Gastrocnemius medialis (tissue), 4 donors: ENCODE results near the gene COMMD7. TPM values are rescaled to one million over a fixed set of nuclear protein-coding genes. Genes with fewer than 3 reads are reported as not detected.

Experiments
- ATAC-seq, 2 donors: fragments of 150-250 bp; one replicate each; pipeline ENCODE4 v1.9.1; 2016
- DNase-seq, 2 donors: peaks; one replicate each; pipeline ENCODE4 v3.0.0-alpha.2; 2019
- H3K27ac ChIP-seq, 4 donors: fragments of 200-600 bp; sonication (generic); 1 replicate in 1 of 4; 2 replicates in 3 of 4; pipeline ENCODE4 v1.5.1; 2016 to 2018; ENCODE audit warnings: mild to moderate bottlenecking in 2 of 4, moderate library complexity in 1 of 4
- H3K27me3 ChIP-seq, 3 donors: fragments of 200-600 bp; sonication (generic) in 2 of 3; 1 replicate in 1 of 3; 2 replicates in 2 of 3; pipeline versions ENCODE4 v1.5.1 to v1.6.0; 2016 to 2019; ENCODE audit warnings: mild to moderate bottlenecking in 1 of 3, moderate library complexity in 1 of 3
- H3K36me3 ChIP-seq, 2 donors: fragments of 200-600 bp; sonication (generic) in 1 of 2; one replicate each; pipeline ENCODE4 v1.5.1; 2017 to 2018
- H3K4me1 ChIP-seq, 2 donors: fragments of 200-600 bp; sonication (generic) in 1 of 2; one replicate each; pipeline ENCODE4 v1.5.1; 2016 to 2017; ENCODE audit warnings: mild to moderate bottlenecking in 2 of 2
- H3K4me3 ChIP-seq, 4 donors: fragments of 200-600 bp; sonication (generic) in 3 of 4; 1 replicate in 1 of 4; 2 replicates in 3 of 4; pipeline ENCODE4 v1.5.1; 2016 to 2019; ENCODE audit warnings: mild to moderate bottlenecking in 2 of 4
- H3K9me3 ChIP-seq, 3 donors: fragments of 200-600 bp; sonication (generic) in 2 of 3; 1 replicate in 1 of 3; 2 replicates in 2 of 3; pipeline ENCODE4 v1.5.1; 2016 to 2019
- CTCF ChIP-seq, 5 experiments: fragments of 450-650 bp in 3 of 5; fragments of 200-600 bp in 2 of 5; sonication (generic) in 2 of 5; IDR thresholded peaks in 4 of 5; conservative IDR thresholded peaks in 1 of 5; 1 replicate in 4 of 5; 2 replicates in 1 of 5; pipeline ENCODE4 v1.5.1; 2016 to 2019; ENCODE audit warnings: antibody characterized with exemption in 5 of 5, mild to moderate bottlenecking in 3 of 5, moderate library complexity in 3 of 5
- POLR2A ChIP-seq, 2 donors: fragments of 450-650 bp; IDR thresholded peaks; one replicate each; pipeline ENCODE4 v1.6.1; 2017; ENCODE audit warnings: antibody characterized with exemption in 2 of 2, mild to moderate bottlenecking in 2 of 2, moderate library complexity in 2 of 2
- in situ Hi-C, 4 donors: fragments of 200-750 bp; cut with MboI; loops; one replicate each; pipeline versions ENCODE4 v1.15.0 to v1.8.0; 2017; ENCODE audit warnings: low sequenced_read_pairs in 4 of 4
- intact Hi-C: fragments of 100-400 bp; cut with DNase I; formaldehyde crosslinking; loops from one replicate; pipeline ENCODE4 v1.15.1; 2023; ENCODE audit warnings: low total_unique reads
- total RNA-seq, 4 donors: library from RNA; depleted of rRNA; stranded (reverse); fragments of >200 nt; gene quantifications; one replicate each; pipeline versions ENCODE4 v1.1.0 to v1.2.3, GENCODE V29; 2016

Gene COMMD7
- total RNA-seq, 4 donors from 2014 or later: 12.2 to 22.6 (median 15.8) TPM

DNA sequence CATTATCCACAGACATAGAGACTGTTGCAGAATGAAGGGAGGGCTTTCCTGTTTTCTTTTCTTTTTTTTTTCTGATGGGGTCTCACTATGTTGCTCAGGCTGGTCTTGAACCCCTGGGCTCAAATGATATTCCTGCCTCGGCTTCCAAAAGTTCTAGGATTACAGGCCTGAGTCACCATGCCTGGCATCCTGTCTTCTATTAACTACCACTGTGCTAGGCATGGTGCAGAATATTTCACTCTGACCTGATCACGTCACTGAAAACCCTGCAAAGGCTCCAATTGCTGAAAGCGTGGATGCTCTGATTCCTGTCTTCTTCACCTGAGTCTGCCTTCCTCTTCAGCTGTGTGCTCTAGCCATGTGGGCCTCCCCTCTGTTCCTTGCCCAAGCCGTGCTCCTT is 10.5 kb upstream of the COMMD7 start:
- Histone ChIP-seq H3K27ac (no peak overlapping the region), H3K36me3 (no peaks in the 10 kb centered on the region), H3K9me3 (no peaks in the 10 kb centered on the region), H3K27me3 (no peaks in the 10 kb centered on the region), H3K4me1 (no peaks in the 10 kb centered on the region), H3K4me3 (no peak overlapping the region)
- DNase-seq: no peak
- no peak for TF ChIP-seq CTCF (IDR thresholded peaks at IDR 0.05 in 4 of 5, conservative IDR thresholded peaks at IDR 0.05 in 1 of 5)
- TF ChIP-seq POLR2A (IDR thresholded peaks at IDR 0.05): no peak
- ATAC-seq: no peak
- intact Hi-C loops (no loop called here), in situ Hi-C loops (no loop called here)

DNA sequence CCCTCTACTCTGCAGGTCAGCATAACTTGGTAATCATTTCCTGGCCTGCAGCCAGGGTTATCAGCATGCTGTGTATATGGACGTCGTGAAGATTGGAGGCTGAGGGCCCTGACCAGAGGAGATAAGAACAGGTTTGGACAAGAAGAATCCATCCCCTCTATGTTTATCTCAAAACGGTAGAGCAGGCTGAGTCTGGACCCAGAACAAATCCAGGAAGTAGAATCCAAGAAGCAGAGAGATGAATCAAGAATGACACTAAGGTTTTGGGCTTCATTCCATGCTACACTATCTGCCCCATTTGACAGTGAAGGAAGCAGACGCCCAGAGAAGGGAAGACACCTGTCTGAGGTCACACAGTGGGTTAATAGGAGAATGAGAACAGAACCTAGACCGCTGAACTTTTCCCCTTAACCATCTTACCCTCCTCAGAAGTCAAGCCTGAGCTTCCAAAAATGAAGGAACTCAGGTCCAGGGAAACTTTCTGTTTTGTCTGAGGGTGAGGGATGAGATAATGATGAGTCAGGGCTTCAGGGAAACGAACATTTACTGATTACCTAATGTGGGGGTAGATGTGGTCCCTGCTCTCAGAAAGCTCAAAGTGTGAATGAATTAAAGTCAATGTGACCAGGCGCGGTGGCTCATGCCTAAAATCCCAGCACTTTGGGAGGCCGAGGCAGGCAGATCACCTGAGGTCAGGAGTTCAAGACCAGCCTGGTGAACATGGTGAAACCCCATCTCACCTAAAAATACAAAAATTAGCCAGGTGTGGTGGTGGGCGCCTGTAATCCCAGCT is 9.4 kb upstream of the COMMD7 start:
- intact Hi-C loops (no loop called here), in situ Hi-C loops (no loop called here)
- Histone ChIP-seq H3K4me1 (no peaks in the 10 kb centered on the region), H3K36me3 (no peaks in the 10 kb centered on the region), H3K27ac (no peak overlapping the region), H3K9me3 (no peaks in the 10 kb centered on the region), H3K27me3 (no peaks in the 10 kb centered on the region), H3K4me3 (no peak overlapping the region)
- DNase-seq (no peak), ATAC-seq (no peak)
- TF ChIP-seq POLR2A (IDR thresholded peaks at IDR 0.05) (no peak), CTCF (IDR thresholded peaks at IDR 0.05 in 4 of 5, conservative IDR thresholded peaks at IDR 0.05 in 1 of 5) (no peak)

- no peak for ATAC-seq
- TF ChIP-seq CTCF (IDR thresholded peaks at IDR 0.05 in 4 of 5, conservative IDR thresholded peaks at IDR 0.05 in 1 of 5): no peak
- no peak for TF ChIP-seq POLR2A (IDR thresholded peaks at IDR 0.05)
- Histone ChIP-seq H3K27me3 (no peaks in the 10 kb centered on the region), H3K36me3 (no peaks in the 10 kb centered on the region), H3K4me1 (no peaks in the 10 kb centered on the region), H3K4me3 (no peak overlapping the region), H3K9me3 (no peaks in the 10 kb centered on the region), H3K27ac (no peak overlapping the region)
- intact Hi-C loops (no loop called here), in situ Hi-C loops (no loop called here)
- no peak for DNase-seq
Measured at GRCh38 chr20:32751702-32752457, 8.6 kb upstream of the COMMD7 start.

DNA sequence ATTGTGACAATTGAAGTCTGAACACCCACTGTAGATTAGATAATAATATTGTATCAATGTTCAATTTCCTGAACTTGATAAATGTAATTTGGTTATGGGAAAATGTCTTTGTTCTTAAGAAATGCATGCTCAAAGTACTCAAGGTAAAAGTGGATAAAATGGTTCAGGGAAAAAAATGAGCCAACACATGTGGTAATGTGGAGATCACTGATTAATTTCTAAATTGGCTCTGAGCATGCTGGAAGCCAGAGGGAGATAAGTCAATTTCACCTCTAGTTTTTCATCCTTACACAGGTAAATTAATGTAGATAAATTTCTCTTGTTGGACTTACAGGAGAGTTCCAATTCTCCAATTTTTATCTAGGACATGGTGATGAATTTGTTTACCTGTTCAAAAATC is 8.0 kb upstream of the COMMD7 start:
- TF ChIP-seq POLR2A (IDR thresholded peaks at IDR 0.05): no peak
- no peak for TF ChIP-seq CTCF (IDR thresholded peaks at IDR 0.05 in 4 of 5, conservative IDR thresholded peaks at IDR 0.05 in 1 of 5)
- Histone ChIP-seq H3K4me3 (no peak overlapping the region), H3K4me1 (no peaks in the 10 kb centered on the region), H3K27ac (no peak overlapping the region), H3K9me3 (no peaks in the 10 kb centered on the region), H3K36me3 (no peaks in the 10 kb centered on the region), H3K27me3 (no peaks in the 10 kb centered on the region)
- ATAC-seq (no peak), DNase-seq (no peak)
- intact Hi-C loops: no loop called here
- in situ Hi-C loops: no loop called here
